A673 (cell line): ENCODE measurements around the gene MAP1LC3B2. TPM values are rescaled to one million over a fixed set of nuclear protein-coding genes. Genes with fewer than 3 reads are reported as not detected.
A peak's percentile ranks its signal among the peaks of the same experiment; 100 is the strongest.

Source experiments
- BruUV-seq: library from RNA; stranded (reverse); fragments of 400-500 nt; replicated peaks from 2 replicates; lab custom pipeline; 2021; lab: Mats Ljungman, UMichigan
- CTCF ChIA-PET: fragments of 300-600 bp; sonication (Branson Sonifier 250); formaldehyde crosslinking; loops from one replicate; lab custom pipeline; 2022; ENCODE audit warnings: antibody characterized with exemption; lab: Charles Lee
- POLR2A ChIA-PET: fragments of 300-600 bp; sonication (Branson Sonifier 250); formaldehyde crosslinking; loops from one replicate; lab custom pipeline; 2022; ENCODE audit warnings: antibody characterized with exemption; ENCODE audit not compliant: low non-redundant PET; lab: Charles Lee
- DNase-seq: peaks from one replicate; pipeline ENCODE4 v3.0.0-alpha.2; 2015; ENCODE audit warnings: low spot score
- H3K27ac ChIP-seq: fragments of 200-600 bp; sonication (generic); 2 replicates; pipeline ENCODE4 v1.5.1; 2016; ENCODE audit warnings: mixed run types, low read depth, mild to moderate bottlenecking, mixed read lengths, antibody characterized with exemption, low read length; ENCODE audit not compliant: poor library complexity, severe bottlenecking
- H3K27me3 ChIP-seq: fragments of 200-600 bp; sonication (generic); replicated peaks from 2 replicates; pipeline ENCODE4 v1.6.1; 2017; ENCODE audit warnings: mixed run types, low read depth, mild to moderate bottlenecking, mixed read lengths, antibody characterized with exemption, low read length; ENCODE audit not compliant: insufficient read depth, poor library complexity
- H3K36me3 ChIP-seq: fragments of 200-600 bp; sonication (generic); 2 replicates; pipeline ENCODE4 v1.6.1; 2016; ENCODE audit warnings: mixed run types, mild to moderate bottlenecking, mixed read lengths, antibody characterized with exemption, low read length; ENCODE audit not compliant: insufficient read depth, poor library complexity, severe bottlenecking
- H3K4me1 ChIP-seq: fragments of 200-600 bp; sonication (generic); 2 replicates; pipeline ENCODE4 v1.6.1; 2017; ENCODE audit warnings: mixed run types, mild to moderate bottlenecking, mixed read lengths, antibody characterized with exemption, low read length; ENCODE audit not compliant: insufficient read depth, poor library complexity, severe bottlenecking
- H3K4me3 ChIP-seq: fragments of 200-600 bp; sonication (generic); 2 replicates; pipeline ENCODE4 v1.5.1; 2016; ENCODE audit warnings: low read depth, mixed run types, mild to moderate bottlenecking, mixed read lengths, low read length; ENCODE audit not compliant: poor library complexity, severe bottlenecking
- H3K9me3 ChIP-seq: fragments of 200-600 bp; sonication (generic); 2 replicates; pipeline ENCODE4 v1.6.1; 2016; ENCODE audit warnings: mixed run types, low read depth, mild to moderate bottlenecking, mixed read lengths, antibody characterized with exemption, low read length; ENCODE audit not compliant: poor library complexity, severe bottlenecking
- EZH2 ChIP-seq: fragments of 200-600 bp; sonication (generic); IDR thresholded peaks from 2 replicates; pipeline ENCODE4 v1.6.1; 2017; ENCODE audit warnings: borderline replicate concordance, low read depth, mild to moderate bottlenecking, mixed read lengths, antibody characterized with exemption, low read length; ENCODE audit not compliant: poor library complexity, severe bottlenecking
- intact Hi-C: fragments of 100-400 bp; cut with micrococcal nuclease; formaldehyde crosslinking; loops from one replicate; pipeline ENCODE4 v1.10.0; 2022; ENCODE audit not compliant: unreplicated experiment
- total RNA-seq: library from RNA; stranded (reverse); gene quantifications from 2 replicates; pipeline ENCODE4 v1.2.3, GENCODE V29; 2021
- TF ChIP-seq, protein P1 (sequence below): fragments of 300-800, 200-600 bp; sonication (generic); conservative IDR thresholded peaks from 2 replicates; pipeline ENCODE4 v1.5.1; 2017; ENCODE audit warnings: low read depth, mild to moderate bottlenecking, antibody characterized with exemption, low read length, moderate library complexity, mixed read lengths

The MAP1LC3B2 gene
- total RNA-seq, 1 experiment from 2014 or later: 1.7 TPM

DNA sequence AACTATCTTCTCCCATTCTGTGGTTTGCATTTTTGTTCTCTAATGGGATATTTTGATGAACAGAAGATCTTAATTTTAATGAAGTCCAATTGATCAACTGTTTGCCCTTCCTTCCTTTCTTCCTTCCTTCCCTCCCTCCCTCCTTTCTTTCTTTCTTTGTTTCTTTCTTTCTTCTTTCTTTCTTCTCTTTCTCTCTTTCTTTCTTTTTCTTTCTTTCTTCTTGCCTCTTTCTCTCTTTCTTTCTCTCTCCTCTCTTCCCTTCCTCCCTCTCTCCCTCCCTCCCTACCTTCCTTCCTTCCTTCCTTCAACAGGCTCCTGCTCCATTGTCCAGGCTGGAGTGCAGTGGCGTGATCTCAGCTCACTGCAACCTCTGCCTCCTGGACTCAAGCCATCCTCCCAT, 18.9 kb downstream of the MAP1LC3B2 start:
- Histone ChIP-seq H3K36me3 (no peaks in the 10 kb centered on the region), H3K4me1 (peaks cover 9% of the 10 kb centered on the region), H3K9me3 (no peaks in the 10 kb centered on the region), H3K27me3 (no peaks in the 10 kb centered on the region), H3K27ac (no peak overlapping the region), H3K4me3 (no peak overlapping the region)
- intact Hi-C loops: no loop called here
- no peak for TF ChIP-seq EZH2
- TF ChIP-seq, protein P1, sequence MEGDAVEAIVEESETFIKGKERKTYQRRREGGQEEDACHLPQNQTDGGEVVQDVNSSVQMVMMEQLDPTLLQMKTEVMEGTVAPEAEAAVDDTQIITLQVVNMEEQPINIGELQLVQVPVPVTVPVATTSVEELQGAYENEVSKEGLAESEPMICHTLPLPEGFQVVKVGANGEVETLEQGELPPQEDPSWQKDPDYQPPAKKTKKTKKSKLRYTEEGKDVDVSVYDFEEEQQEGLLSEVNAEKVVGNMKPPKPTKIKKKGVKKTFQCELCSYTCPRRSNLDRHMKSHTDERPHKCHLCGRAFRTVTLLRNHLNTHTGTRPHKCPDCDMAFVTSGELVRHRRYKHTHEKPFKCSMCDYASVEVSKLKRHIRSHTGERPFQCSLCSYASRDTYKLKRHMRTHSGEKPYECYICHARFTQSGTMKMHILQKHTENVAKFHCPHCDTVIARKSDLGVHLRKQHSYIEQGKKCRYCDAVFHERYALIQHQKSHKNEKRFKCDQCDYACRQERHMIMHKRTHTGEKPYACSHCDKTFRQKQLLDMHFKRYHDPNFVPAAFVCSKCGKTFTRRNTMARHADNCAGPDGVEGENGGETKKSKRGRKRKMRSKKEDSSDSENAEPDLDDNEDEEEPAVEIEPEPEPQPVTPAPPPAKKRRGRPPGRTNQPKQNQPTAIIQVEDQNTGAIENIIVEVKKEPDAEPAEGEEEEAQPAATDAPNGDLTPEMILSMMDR: no peak
- no peak for DNase-seq
- ChIA-PET POLR2A (no interaction called here), CTCF (no interaction called here)
- no TSS peak for BruUV-seq

DNA sequence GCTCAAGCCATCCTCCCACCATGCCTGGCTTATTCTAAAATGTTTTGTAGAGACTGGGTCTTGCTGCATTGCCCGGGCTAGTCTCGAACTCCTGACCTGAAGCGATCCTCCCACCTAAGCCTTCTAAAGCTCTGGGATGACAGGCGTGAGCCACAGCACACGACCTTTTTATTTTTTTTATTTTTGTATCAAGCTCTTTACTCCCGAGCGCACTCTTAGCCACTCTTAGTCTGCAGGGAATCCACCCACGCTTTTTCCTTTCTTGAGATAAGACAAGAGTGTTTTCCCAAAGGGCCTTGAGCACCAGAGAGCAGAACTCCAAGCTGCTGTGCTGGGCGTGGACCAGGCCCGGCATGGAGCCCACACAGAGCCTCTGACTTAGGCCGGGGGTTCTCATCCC, 23.4 kb downstream of the MAP1LC3B2 start:
- H3K4me3 ChIP-seq: no peak overlapping the region
- no peaks in the 10 kb centered on the region for H3K9me3 ChIP-seq
- DNase-seq: peak; percentile 92
- no TSS peak for BruUV-seq
- H3K36me3 ChIP-seq: no peaks in the 10 kb centered on the region
- no peaks in the 10 kb centered on the region for H3K27me3 ChIP-seq
- intact Hi-C loops: no loop called here
- POLR2A ChIA-PET: no interaction called here
- TF ChIP-seq, protein P1: no peak
- TF ChIP-seq EZH2: no peak
- peaks cover 17% of the 10 kb centered on the region for H3K4me1 ChIP-seq
- no peak overlapping the region for H3K27ac ChIP-seq
- CTCF ChIA-PET: no interaction called here

DNA sequence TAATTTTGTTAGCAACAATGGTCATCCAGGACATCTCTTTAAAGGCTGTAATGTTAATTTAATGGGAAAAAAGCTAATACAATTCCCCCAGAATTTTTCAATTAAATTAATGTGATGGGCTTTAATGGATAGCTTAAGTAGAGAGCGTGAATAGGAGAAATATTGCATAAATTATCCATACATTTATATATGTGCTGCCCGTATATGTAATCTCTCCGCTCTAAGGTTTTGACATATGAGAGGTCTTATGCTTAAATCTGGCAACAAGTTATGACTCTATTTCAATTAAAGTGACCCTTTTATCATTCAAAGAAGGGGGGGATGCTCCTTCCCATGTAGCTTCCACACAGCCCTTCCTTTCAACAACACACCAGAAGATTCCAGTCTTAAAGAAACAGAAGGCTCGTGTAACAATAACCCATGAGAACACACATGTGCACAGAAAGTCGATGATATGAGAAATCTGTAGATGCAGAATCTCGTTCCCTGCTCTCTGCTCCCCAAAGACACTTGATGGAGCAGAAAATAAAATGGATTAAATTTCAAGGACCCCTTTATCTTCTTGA, 24.0 kb downstream of the MAP1LC3B2 start:
- ChIA-PET POLR2A (no interaction called here), CTCF (no interaction called here)
- no peaks in the 10 kb centered on the region for H3K9me3 ChIP-seq
- no peak overlapping the region for H3K27ac ChIP-seq
- BruUV-seq: no TSS peak
- no peaks in the 10 kb centered on the region for H3K27me3 ChIP-seq
- TF ChIP-seq EZH2: no peak
- TF ChIP-seq, protein P1: no peak
- no peak for DNase-seq
- peaks cover 17% of the 10 kb centered on the region for H3K4me1 ChIP-seq
- H3K36me3 ChIP-seq: no peaks in the 10 kb centered on the region
- no peak overlapping the region for H3K4me3 ChIP-seq
- intact Hi-C loops: no loop called here
